GM19324 (cell line): ENCODE data around the gene POC1B.
"Not testable (repeated sequence)": the region's sequence is repeated elsewhere in the genome, so short reads cannot be mapped to it uniquely, and the experiment has no call there.

Experiments used
- ATAC-seq: cut with Tn5 transposase; IDR thresholded peaks from one replicate; pipeline ENCODE4 v1.9.1; 2021; ENCODE audit warnings: mild to moderate bottlenecking, moderate library complexity; ENCODE audit not compliant: unreplicated experiment, low FRiP score

Gene POC1B

GRCh38 chr12:89468648-89469326, 57.1 kb downstream of the POC1B start:
- ATAC-seq: peak; percentile 86

GRCh38 chr12:89468017-89468416, 57.8 kb downstream of the POC1B start:
- ATAC-seq: no peak

- ATAC-seq: no peak
Observed at GRCh38 chr12:89464974-89465592, 60.8 kb downstream of the POC1B start.

GRCh38 chr12:89461649-89462612, 63.9 kb downstream of the POC1B start:
- ATAC-seq: peak; percentile 77

GRCh38 chr12:89461190-89461589, 64.7 kb downstream of the POC1B start:
- no peak for ATAC-seq

- not testable (repeated sequence) for ATAC-seq
Observed at GRCh38 chr12:89459279-89459678, 66.6 kb downstream of the POC1B start.

- no peak for ATAC-seq
Observed at GRCh38 chr12:89456565-89456964, 69.3 kb downstream of the POC1B start.

GRCh38 chr12:89454080-89454848, 71.6 kb downstream of the POC1B start:
- no peak for ATAC-seq

- no peak for ATAC-seq
Observed at GRCh38 chr12:89453121-89453978, 72.5 kb downstream of the POC1B start.

- no peak for ATAC-seq
Observed at GRCh38 chr12:89451841-89452251, 74.0 kb downstream of the POC1B start.

- ATAC-seq: no peak
Observed at GRCh38 chr12:89450907-89451306, 74.9 kb downstream of the POC1B start.

- no peak for ATAC-seq
Observed at GRCh38 chr12:89448951-89449371, 76.9 kb downstream of the POC1B start.

GRCh38 chr12:89448526-89448925, 77.3 kb downstream of the POC1B start:
- ATAC-seq: no peak

- no peak for ATAC-seq
Observed at GRCh38 chr12:89439941-89440340, 85.9 kb downstream of the POC1B start.

GRCh38 chr12:89437231-89437630, 88.6 kb downstream of the POC1B start:
- no peak for ATAC-seq

GRCh38 chr12:89436062-89436461, 89.8 kb downstream of the POC1B start:
- no peak for ATAC-seq

GRCh38 chr12:89433634-89434033, 92.2 kb downstream of the POC1B start:
- ATAC-seq: no peak

- ATAC-seq: no peak
Observed at GRCh38 chr12:89432396-89432795, 93.5 kb downstream of the POC1B start.

- no peak for ATAC-seq
Observed at GRCh38 chr12:89429528-89429927, 96.3 kb downstream of the POC1B start.
